Naive thymus-derived CD4-positive, alpha-beta T cell (primary cell): ENCODE results near the gene SCAF1. TPM values are rescaled to one million over a fixed set of nuclear protein-coding genes. Genes with fewer than 3 reads are reported as not detected.
"Not testable (repeated sequence)": the region's sequence is repeated elsewhere in the genome, so short reads cannot be mapped to it uniquely, and the experiment has no call there.

Experiments used
- ATAC-seq: fragments of 150-1000 bp; cut with Tn5 transposase; 2 replicates; pipeline ENCODE4 v1.10.0; 2021; ENCODE audit warnings: mild to moderate bottlenecking, moderate library complexity
- CTCF ChIA-PET: fragments of 350-600 bp; sonication (Branson Sonifier 250); formaldehyde crosslinking; loops from one replicate; lab custom pipeline; 2021; ENCODE audit warnings: antibody characterized with exemption; lab: Charles Lee
- POLR2A ChIA-PET: fragments of 350-600 bp; sonication (Branson Sonifier 250); formaldehyde crosslinking; loops from one replicate; lab custom pipeline; 2021; ENCODE audit warnings: antibody characterized with exemption, inconsistent platforms; lab: Charles Lee
- DNase-seq, 9 donors: peaks; one replicate each; pipeline versions ENCODE4 v3.0.0 to v3.0.0-alpha.2; 2020 to 2022; ENCODE audit warnings: mixed read lengths in 1 of 9
- H3K27ac ChIP-seq: one replicate; pipeline ENCODE4 v1.7.0; 2013; ENCODE audit warnings: mild to moderate bottlenecking, low read depth, low read length, moderate library complexity
- H3K27me3 ChIP-seq, 2 donors: one replicate each; pipeline ENCODE4 v1.7.0; 2013; ENCODE audit warnings: low read length in 2 of 2, mild to moderate bottlenecking in 2 of 2, moderate library complexity in 2 of 2; ENCODE audit not compliant: control insufficient read depth in 2 of 2, insufficient read depth in 2 of 2
- H3K36me3 ChIP-seq, 3 experiments: 1 replicate in 2 of 3; 2 replicates in 1 of 3; pipeline ENCODE4 v1.7.0; 2013; ENCODE audit warnings: low read length in 3 of 3, mild to moderate bottlenecking in 3 of 3, moderate library complexity in 1 of 3; ENCODE audit not compliant: insufficient read depth in 3 of 3, control insufficient read depth in 2 of 3
- H3K4me1 ChIP-seq, 2 donors: one replicate each; pipeline ENCODE4 v1.7.0; 2013; ENCODE audit warnings: low read length in 2 of 2, mild to moderate bottlenecking in 2 of 2, moderate library complexity in 1 of 2; ENCODE audit not compliant: control insufficient read depth in 2 of 2, insufficient read depth in 2 of 2
- H3K4me3 ChIP-seq: 2 replicates; pipeline ENCODE4 v1.7.0; 2013; ENCODE audit warnings: mild to moderate bottlenecking, low read length
- H3K9me3 ChIP-seq, 3 experiments: 1 replicate in 2 of 3; 2 replicates in 1 of 3; pipeline ENCODE4 v1.7.0; 2013; ENCODE audit warnings: low read length in 3 of 3; ENCODE audit not compliant: control insufficient read depth in 2 of 3
- H3K27ac Mint-ChIP-seq, 9 donors: one replicate each; pipeline ENCODE4 v1.8.0; 2020 to 2022; ENCODE audit warnings: mixed read lengths in 9 of 9, mild to moderate bottlenecking in 8 of 9, moderate library complexity in 5 of 9, inconsistent platforms in 2 of 9
- H3K27me3 Mint-ChIP-seq, 5 donors: one replicate each; pipeline ENCODE4 v1.8.0; 2021 to 2022; ENCODE audit warnings: mixed read lengths in 5 of 5, mild to moderate bottlenecking in 1 of 5
- H3K36me3 Mint-ChIP-seq, 5 donors: one replicate each; pipeline ENCODE4 v1.8.0; 2020 to 2022; ENCODE audit warnings: mixed read lengths in 5 of 5, mild to moderate bottlenecking in 3 of 5, inconsistent platforms in 1 of 5
- H3K4me1 Mint-ChIP-seq, 7 donors: one replicate each; pipeline ENCODE4 v1.8.0; 2020 to 2022; ENCODE audit warnings: mixed read lengths in 7 of 7, mild to moderate bottlenecking in 3 of 7, inconsistent platforms in 1 of 7
- H3K4me3 Mint-ChIP-seq, 10 donors: one replicate each; pipeline ENCODE4 v1.8.0; 2020 to 2022; ENCODE audit warnings: mild to moderate bottlenecking in 10 of 10, mixed read lengths in 10 of 10, moderate library complexity in 6 of 10, inconsistent platforms in 2 of 10
- H3K9me3 Mint-ChIP-seq, 11 donors: one replicate each; pipeline ENCODE4 v1.8.0; 2020 to 2022; ENCODE audit warnings: mixed read lengths in 11 of 11, mild to moderate bottlenecking in 4 of 11, inconsistent platforms in 1 of 11, moderate library complexity in 1 of 11
- intact Hi-C, 2 donors: fragments of 100-400 bp; cut with micrococcal nuclease; formaldehyde crosslinking; loops; one replicate each; pipeline ENCODE4 v1.15.1; 2023
- polyA plus RNA-seq, 2 donors: library from polyadenylated mRNA; unstranded; fragments of 300-500 nt; fragmentation: Illumina TruSeq; gene quantifications; one replicate each; pipeline ENCODE4 v1.2.3, GENCODE V29; 2021
- total RNA-seq, 6 experiments: library from RNA in 5 of 6; stranded (reverse) in 5 of 6; gene quantifications; 1 replicate in 5 of 6; 2 replicates in 1 of 6; pipeline ENCODE4 v1.2.3 and lab custom pipeline; 2021 to 2026

Gene SCAF1
- total and polyA plus RNA-seq, 7 experiments from 2014 or later = 1.4 to 74.9 (median 42.0) TPM

DNA sequence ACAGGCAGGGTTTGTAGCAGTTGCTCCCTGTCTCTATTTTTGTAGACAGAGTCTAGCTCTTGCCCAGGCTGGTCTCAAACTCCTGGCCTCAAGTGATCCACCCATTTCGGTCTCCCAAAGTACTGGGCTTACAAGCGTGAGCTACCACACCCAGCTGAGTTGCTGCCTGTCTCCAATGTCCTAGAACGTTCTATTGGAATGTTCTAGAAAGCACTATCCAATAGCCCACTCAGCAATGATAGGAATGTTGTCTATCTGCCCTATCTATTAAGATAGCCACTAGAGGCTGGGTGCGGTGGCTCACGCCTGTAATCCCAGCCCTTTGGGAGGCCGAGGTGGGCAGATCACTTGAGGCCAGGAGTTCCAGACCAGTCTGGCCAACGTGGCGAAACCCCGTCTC, 8.7 kb upstream of the SCAF1 start:
- H3K4me3 Mint-ChIP-seq, ATAC-seq, H3K4me1 ChIP-seq, H3K9me3 ChIP-seq, intact Hi-C loops, H3K4me3 ChIP-seq, CTCF ChIA-PET, H3K27ac ChIP-seq, H3K27me3 ChIP-seq, DNase-seq, H3K36me3 ChIP-seq, H3K27me3 Mint-ChIP-seq, H3K36me3 Mint-ChIP-seq, H3K9me3 Mint-ChIP-seq: not testable (repeated sequence)
- POLR2A ChIA-PET = interaction anchor here (0.7 kb wide), 1 partner anchor 270 kb away, joined by 6 read pairs; no protein-coding TSS in a partner anchor
- peaks cover 8 to 11% (median 9%) of the 10 kb centered on the region in 7 donors for H3K4me1 Mint-ChIP-seq
- H3K27ac Mint-ChIP-seq = peak overlapping the region in 2 of 9 donors; percentile 45 to 65

DNA sequence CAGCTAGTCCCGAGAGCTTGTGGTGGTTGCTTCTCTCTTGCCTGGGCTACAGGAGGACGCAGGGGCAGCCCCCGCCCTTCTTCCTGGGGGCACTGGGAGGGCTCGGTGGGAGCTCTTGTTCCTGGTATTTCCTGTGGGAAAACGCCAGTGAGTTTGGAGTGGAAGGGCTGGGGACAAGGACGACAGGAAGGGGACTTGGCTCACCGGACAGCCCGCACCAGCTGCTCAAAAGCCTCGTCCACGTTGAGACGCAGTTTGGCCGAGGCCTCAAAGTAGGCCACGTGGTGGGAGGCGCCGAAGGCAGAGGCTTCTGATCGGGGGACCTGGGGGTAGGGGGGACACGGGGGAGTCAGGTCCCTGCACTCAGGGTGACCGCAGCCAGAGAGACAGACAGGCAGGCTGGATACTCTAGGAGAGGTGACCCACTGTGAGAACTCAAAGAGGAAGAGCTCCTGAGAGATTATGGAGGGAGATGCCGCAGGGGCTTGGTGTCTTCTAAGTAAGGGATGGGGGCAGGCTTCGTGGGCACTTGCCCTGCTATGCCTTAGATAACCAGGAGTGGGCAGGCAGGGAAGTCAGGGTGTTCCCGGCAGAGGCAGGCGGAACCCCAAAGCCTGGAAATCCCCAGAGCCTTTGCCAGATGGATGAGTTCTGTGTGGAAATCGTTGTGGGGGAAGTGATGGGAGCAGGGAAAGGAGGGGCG, 6.3 kb upstream of the SCAF1 start:
- H3K4me1 Mint-ChIP-seq = peaks cover 25 to 31% (median 29%) of the 10 kb centered on the region in 7 donors
- Histone ChIP-seq H3K27me3 (no peaks in the 10 kb centered on the region), H3K36me3 (no peaks in the 10 kb centered on the region), H3K4me1 (peaks cover 6 to 22% of the 10 kb centered on the region in 2 donors), H3K9me3 (no peaks in the 10 kb centered on the region), H3K4me3 (no peak overlapping the region), H3K27ac (no peak overlapping the region)
- H3K9me3 Mint-ChIP-seq = peaks cover 0 to 2% (median 0%) of the 10 kb centered on the region in 11 donors
- no peak overlapping the region for H3K4me3 Mint-ChIP-seq
- ATAC-seq = no peak
- peaks cover 0 to 4% (median 0%) of the 10 kb centered on the region in 5 donors for H3K27me3 Mint-ChIP-seq
- DNase-seq = no peak
- ChIA-PET CTCF (no interaction called here), POLR2A (no interaction called here)
- H3K36me3 Mint-ChIP-seq = peaks cover 0 to 2% (median 0%) of the 10 kb centered on the region in 5 donors
- intact Hi-C loops = no loop called here
- peak overlapping the region in 5 of 9 donors; percentile 22 to 64 (median 52) for H3K27ac Mint-ChIP-seq

DNA sequence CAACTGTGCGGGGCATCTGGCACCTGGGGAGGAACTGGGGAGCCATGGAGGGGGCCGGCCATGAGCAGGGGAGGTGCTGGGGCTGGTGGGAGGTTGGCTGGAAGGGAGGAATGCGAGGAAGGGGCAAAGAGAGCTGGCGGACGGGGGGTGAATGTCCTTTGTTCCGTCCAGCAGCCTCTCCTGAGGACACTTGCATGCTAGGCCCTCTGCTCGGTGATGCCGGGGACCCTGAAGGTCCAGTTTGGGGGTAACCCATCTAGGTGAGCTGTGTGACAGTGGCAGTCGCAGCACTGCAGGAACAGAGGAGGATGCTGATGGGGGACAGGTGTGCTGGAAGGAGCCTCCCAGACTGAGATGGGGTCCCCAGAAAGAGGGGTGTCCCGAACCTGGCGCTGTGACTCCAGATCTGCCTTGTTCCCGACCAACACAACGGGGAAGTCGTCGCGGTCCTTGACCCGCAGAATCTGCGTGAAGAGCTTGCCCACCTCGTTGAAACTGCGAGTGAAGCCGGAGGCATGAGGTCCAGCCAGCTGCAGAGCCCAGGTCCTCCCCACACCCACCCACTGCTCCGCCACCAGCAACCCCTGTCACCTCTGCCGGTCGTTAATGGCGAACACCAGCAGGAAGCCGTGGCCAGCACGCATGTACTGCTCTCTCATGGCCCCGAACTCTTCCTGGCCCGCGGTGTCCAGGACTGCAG, 5.6 kb upstream of the SCAF1 start:
- ChIA-PET CTCF (no interaction called here), POLR2A (interaction anchor here (0.6 kb wide), 1 partner anchor 277 kb away, joined by 4 read pairs; no protein-coding TSS in a partner anchor)
- peaks cover 0 to 2% (median 0%) of the 10 kb centered on the region in 11 donors for H3K9me3 Mint-ChIP-seq
- no peak for DNase-seq
- peaks cover 13 to 28% of the 10 kb centered on the region in 2 donors for H3K4me1 ChIP-seq
- H3K4me1 Mint-ChIP-seq = peaks cover 30 to 36% (median 34%) of the 10 kb centered on the region in 7 donors
- ATAC-seq = no peak
- peaks cover 0 to 2% (median 0%) of the 10 kb centered on the region in 5 donors for H3K36me3 Mint-ChIP-seq
- H3K27me3 Mint-ChIP-seq = peaks cover 0 to 4% (median 0%) of the 10 kb centered on the region in 5 donors
- H3K4me3 Mint-ChIP-seq = no peak overlapping the region
- H3K4me3 ChIP-seq = no peak overlapping the region
- intact Hi-C loops = no loop called here
- H3K9me3 ChIP-seq = no peaks in the 10 kb centered on the region
- no peaks in the 10 kb centered on the region for H3K27me3 ChIP-seq
- H3K36me3 ChIP-seq = no peaks in the 10 kb centered on the region
- H3K27ac Mint-ChIP-seq = peak overlapping the region in 4 of 9 donors; percentile 21 to 64 (median 46)
- H3K27ac ChIP-seq = no peak overlapping the region

DNA sequence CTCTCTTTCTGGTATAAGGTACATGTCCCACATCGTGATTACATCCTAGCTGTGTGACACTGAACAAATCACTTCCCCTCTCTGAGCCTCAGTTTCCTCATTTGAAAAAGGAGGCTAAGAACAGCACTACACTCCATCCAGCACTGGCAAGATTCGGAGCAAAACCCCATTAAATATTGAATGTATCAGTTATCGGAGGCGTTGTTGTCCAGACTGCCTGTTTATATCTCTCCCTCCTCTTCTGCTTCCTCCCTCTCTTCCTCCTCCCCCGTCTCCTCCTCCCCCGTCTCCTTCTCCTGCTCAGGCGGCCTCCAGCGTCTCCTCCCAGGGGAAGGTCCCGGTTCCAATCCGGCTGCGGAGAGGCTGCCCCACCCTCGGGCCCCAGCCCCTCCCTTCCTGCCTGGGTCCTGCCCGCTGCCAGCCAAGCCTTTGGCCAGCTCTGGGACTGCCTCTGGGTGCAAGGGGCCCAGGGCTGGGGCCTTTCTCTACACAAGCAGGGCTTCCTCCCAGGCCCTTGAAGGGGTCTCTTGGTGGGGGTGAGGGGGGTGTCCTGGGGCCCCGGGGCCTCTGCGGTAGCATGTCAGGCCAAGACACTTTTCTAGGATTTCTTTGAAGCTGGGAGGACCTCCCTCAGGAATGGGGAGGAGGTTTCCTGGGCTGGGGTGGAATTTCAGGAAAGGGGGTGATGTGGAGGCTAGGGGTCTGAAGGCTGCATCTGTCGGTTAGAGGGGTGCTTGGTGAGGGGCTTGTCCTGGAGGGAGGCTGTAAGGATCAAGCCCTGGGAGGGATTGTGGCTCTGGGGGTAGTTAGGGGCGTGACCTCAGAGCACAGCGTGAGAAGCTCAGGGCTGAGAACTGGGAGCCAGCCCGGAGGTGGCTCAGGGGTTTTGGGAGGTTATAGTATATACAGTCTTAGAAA, 3.9 kb upstream of the SCAF1 start:
- intact Hi-C loops = no loop called here
- Mint-ChIP-seq H3K36me3 (peaks cover 0 to 2% (median 0%) of the 10 kb centered on the region in 5 donors), H3K4me3 (peak overlapping the region; percentile 34 to 96 (median 82)), H3K27me3 (peaks cover 0 to 6% (median 0%) of the 10 kb centered on the region in 5 donors), H3K27ac (peak overlapping the region; percentile 69 to 96 (median 87)), H3K9me3 (peaks cover 0 to 2% (median 0%) of the 10 kb centered on the region in 11 donors), H3K4me1 (peaks cover 38 to 50% (median 44%) of the 10 kb centered on the region in 7 donors)
- Histone ChIP-seq H3K36me3 (peaks cover 0 to 4% (median 0%) of the 10 kb centered on the region in 3 experiments), H3K27ac (peak overlapping the region; percentile 41), H3K9me3 (no peaks in the 10 kb centered on the region), H3K4me1 (peaks cover 23 to 35% of the 10 kb centered on the region in 2 donors), H3K4me3 (no peak overlapping the region), H3K27me3 (no peaks in the 10 kb centered on the region)
- CTCF ChIA-PET = no interaction called here
- DNase-seq (no peak), ATAC-seq (no peak)
- POLR2A ChIA-PET = interaction anchor here (1.2 to 1.9 kb wide), 3 partner anchors 22 to 47 kb away, joined by 3 to 5 read pairs (median 4); partner anchors contain the start of gene PRR12

DNA sequence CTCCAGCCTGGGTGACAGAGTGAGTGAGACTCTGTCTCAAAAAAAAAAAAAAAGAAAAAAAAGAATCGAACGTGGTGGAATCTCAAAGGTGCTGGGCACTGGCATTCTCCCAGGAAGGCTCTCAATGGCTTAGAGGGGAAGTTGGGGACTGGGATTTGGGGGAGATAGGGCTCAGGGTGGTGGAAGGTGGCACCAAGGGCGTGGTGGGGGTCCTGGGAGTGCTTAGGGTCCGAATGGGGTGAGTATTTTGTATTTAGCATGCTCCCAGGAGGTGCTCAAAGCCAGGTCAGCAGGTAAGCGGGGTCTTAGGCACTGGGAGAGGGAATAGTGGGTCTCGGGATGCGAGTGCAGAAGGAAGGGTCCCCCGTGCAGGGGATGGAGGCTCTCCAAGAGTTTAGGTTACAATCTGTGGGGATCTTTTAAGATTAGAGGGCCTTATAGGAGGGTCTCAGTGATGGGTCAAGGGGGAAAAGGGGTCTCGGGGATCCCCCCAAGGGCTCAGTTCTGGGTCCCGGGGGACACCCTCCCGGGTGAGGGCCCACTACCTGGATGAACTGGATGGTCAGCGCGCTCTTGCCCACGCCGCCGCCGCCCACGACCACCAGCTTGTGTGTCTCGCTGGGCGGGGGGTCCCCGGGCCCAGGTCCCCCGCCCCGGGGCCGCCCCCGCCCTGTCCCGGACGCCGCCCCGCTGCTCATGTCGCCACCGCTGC, 2.5 kb upstream of the SCAF1 start:
- peaks cover 0 to 2% (median 0%) of the 10 kb centered on the region in 11 donors for H3K9me3 Mint-ChIP-seq
- intact Hi-C loops = loop anchor here (1.0 to 10.0 kb wide), 21 partner anchors 26 to 1469 kb away; partner anchors contain the start of genes AKT1S1 (in 1 of the 2), BCL2L12 (in 1 of the 2), C19orf73 (in 1 of the 2) and CYTH2 (in 1 of the 2)
- Histone ChIP-seq H3K27ac (peak overlapping the region; percentile 95), H3K9me3 (no peaks in the 10 kb centered on the region), H3K27me3 (no peaks in the 10 kb centered on the region), H3K4me1 (peaks cover 27 to 40% of the 10 kb centered on the region in 2 donors), H3K36me3 (peaks cover 0 to 4% (median 0%) of the 10 kb centered on the region in 3 experiments), H3K4me3 (peak overlapping the region; percentile 64)
- peaks cover 0 to 6% (median 0%) of the 10 kb centered on the region in 5 donors for H3K27me3 Mint-ChIP-seq
- ATAC-seq (no peak), DNase-seq (peak in 4 of 9 donors; percentile 7 to 28 (median 20))
- H3K4me3 Mint-ChIP-seq = peak overlapping the region; percentile 86 to 98 (median 93)
- H3K36me3 Mint-ChIP-seq = peaks cover 0 to 5% (median 0%) of the 10 kb centered on the region in 5 donors
- H3K27ac Mint-ChIP-seq = peak overlapping the region; percentile 57 to 99 (median 95)
- CTCF ChIA-PET = interaction anchor here (0.6 to 1.8 kb wide), 7 partner anchors 25 to 905 kb away, joined by 3 to 11 read pairs (median 4); partner anchors contain the start of genes BCL2L12 and IRF3
- POLR2A ChIA-PET = interaction anchor here (0.6 to 11.1 kb wide), 18 partner anchors 14 to 289 kb away, joined by 3 to 187 read pairs (median 6); partner anchors contain the start of genes BCL2L12, IRF3, NOSIP and PRMT1
- H3K4me1 Mint-ChIP-seq = peaks cover 51 to 65% (median 56%) of the 10 kb centered on the region in 7 donors
